NCI-H2196 treated with DMSO at 0.1 percent for 48 hours (cell line): ENCODE measurements around the gene PTPN14.

Experiments used
- DNase-seq: peaks from one replicate; lab custom pipeline; 2025; ENCODE audit not compliant: unreplicated experiment; lab: John Stamatoyannopoulos, UW

Gene PTPN14

DNA sequence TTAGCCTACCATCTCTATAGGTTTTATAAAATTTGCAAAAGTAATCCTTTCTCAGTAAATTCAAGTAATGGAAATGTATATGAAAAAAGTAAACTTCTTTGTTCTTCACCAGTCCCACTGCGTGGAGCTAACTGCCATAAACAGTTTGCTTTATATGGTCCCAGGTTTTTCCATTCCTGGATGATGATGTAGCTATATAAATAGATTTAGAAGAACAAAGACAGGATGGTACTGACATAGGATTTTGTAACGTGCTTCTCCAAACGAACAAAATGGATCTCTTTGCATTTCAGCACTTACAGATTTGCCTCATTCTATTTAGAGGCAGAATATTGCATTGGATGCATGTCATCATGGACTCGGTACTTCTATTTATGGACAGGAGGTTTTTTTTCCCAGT is 213.2 kb downstream of the PTPN14 start:
- no peak for DNase-seq

GRCh38 chr1:214337511-214337910 is 213.9 kb downstream of the PTPN14 start:
- no peak for DNase-seq

GRCh38 chr1:214337015-214337414 is 214.4 kb downstream of the PTPN14 start:
- DNase-seq, result no peak

DNA sequence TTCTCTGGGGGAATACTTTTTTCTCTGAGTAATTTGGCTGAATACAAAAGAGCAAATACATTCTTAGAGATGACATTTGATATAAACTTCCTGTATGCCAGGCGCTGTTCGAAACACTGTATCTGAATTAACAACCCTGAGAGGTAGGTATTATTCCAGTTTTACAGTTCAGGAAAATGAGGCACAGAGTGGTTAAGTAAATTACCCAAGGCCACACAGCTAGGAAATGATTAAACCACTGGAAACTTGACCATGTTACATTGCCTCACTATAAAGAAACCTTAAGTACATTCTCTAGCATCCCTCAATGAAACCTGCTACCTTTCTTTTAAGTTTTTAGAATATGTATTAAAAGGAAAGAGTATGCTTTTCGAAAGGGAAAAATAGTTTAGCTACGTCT is 215.8 kb downstream of the PTPN14 start:
- no peak for DNase-seq

DNA sequence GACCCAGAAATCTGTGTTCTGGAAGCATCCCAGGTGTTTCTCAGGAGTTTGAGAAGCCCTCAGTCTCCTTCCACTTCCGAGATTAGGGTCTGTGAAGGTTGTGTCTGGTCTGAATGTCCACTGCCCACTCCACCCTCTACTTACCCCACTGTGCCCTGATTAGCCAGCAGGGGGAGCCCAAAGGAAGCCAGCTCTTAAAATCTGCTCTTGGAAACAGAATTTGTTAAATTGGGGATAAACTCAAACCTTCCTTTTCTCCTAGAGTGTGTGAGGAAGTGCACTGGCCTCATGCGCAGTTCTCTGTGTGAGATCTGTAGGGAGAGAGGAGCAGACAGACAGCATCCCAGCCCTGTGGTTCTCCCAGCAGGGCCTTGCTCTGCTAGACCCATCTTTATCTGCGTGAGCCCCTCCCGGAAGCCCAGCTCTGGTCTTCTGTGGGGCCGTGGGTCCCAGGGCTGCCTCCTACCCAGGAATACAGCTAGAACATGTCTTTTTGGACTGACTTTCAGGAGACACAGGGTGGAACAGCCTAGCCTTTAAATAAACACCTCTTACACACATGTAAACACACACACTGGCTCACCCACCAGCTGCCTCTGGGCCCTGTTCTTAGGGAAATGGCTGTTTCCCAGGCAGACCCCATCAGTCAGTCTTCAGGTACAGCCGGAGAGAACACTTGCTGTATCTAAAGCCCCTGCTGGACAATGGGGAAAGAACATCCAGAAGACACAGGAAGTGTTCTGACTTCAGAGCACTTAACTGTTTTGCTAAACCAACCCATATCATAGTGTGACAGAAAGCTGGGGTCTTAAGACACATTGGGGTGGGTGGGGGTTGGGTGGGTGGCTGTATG is 218.2 kb downstream of the PTPN14 start:
- DNase-seq, result no peak

GRCh38 chr1:214331827-214332423 is 219.5 kb downstream of the PTPN14 start:
- no peak for DNase-seq

- no peak for DNase-seq
Observed at GRCh38 chr1:214331180-214331579, 220.2 kb downstream of the PTPN14 start.

GRCh38 chr1:214330715-214331114 is 220.7 kb downstream of the PTPN14 start:
- DNase-seq, result no peak

GRCh38 chr1:214330222-214330621 is 221.2 kb downstream of the PTPN14 start:
- no peak for DNase-seq

GRCh38 chr1:214329470-214330220 is 221.8 kb downstream of the PTPN14 start:
- no peak for DNase-seq

- peak; percentile 77 for DNase-seq
Observed at GRCh38 chr1:214328770-214329469, 222.5 kb downstream of the PTPN14 start.

DNA sequence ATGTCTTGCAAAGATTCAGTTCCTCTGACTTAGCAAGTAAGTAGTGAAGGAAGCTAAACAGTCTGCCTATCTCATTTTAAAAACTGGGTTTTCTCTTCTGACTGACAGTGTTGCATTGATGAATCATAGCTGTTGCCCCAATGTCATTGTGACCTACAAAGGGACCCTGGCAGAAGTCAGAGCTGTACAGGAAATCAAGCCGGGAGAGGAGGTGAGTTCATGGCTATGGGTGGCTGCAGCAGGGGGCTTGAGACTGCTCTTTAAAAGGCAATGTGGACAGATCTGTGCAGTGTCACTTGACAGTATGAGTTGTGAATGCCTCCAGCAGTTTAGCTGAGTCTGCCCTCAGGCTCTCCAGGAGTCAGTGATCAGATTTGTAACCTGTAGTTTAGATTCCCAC is 223.9 kb downstream of the PTPN14 start:
- DNase-seq, result no peak

DNA sequence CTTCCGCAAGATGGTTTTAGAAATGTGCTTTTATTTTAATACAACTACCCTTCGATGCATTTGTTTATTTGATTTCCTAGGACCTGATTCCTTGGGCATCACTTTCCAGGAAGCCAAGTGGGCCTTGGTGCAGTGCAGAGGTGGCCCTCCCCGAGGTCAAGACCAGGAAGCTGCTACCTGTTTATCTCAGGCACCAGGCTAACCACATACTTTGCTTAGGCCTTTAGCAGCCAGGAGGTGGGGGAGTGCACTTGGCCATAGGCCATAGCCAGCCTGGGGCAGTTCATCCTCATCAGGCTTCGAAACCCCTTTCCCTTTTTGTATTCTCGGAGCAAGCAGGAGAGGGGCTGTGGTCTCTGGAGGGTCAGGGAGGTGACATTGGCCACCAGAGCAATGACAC is 225.0 kb downstream of the PTPN14 start:
- DNase-seq, result no peak

DNA sequence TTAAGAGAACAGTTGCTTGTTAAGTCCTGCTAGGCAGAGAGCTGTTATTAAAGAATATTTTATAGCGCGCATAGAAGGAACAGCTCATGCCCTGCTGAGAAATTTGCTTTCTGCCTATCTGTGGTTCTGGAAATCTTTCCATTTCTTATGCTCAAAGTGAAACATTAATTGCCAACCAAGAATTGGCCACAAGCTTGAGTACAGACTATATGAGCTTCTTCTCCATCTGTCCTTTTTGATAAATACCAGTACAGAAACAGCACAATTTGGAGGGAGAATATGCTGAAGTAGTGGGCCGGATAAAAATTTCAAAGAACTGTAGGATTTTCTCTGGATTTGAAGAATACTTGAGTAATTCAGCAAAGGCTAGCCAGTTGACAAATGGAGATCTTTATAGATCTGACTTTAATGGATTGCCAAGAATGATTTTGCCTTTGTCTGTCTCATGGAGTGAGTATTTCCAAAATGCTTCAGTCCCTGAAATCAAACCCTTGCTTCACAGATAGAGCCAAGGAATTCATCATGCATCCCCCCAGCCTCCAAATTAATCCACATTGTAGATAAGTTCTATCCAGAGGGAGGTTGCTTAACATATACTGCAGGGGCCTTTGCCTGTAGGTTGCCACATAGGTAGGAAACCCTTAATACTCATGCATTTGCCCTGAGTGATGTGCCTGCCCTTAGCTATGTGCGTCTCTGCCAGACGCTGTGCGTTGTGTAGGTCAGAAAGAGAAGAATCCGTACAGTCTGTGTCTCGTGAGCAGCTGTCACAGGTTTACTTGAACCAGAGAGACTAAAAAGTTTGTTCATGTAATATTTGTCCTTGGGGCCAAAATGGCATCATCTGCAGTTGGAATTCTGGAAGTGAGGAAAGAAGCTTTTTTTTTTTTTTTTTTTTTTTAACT is 226.3 kb downstream of the PTPN14 start:
- no peak for DNase-seq

- no peak for DNase-seq
Observed at GRCh38 chr1:214321705-214322453, 229.5 kb downstream of the PTPN14 start.

DNA sequence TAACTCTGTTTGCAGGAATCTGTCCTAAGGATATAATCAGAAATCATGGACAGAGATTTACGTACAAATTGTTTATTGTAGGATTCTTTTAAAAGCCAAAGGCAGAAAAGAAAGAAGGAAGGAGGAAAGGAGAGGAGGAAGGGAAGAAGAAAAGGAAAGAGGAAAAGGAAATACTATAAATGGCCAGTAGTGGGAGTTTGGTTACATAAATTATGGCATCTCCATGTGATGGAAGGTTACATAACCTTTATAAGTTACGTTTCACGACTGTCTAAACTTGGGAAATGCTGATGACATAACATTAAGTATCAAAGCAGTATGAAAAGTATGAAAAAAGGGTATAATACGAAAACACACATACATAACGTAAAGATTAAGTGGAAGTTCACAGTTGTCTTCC is 231.5 kb downstream of the PTPN14 start:
- DNase-seq, result no peak

GRCh38 chr1:214318956-214319736 is 232.3 kb downstream of the PTPN14 start:
- no peak for DNase-seq

DNA sequence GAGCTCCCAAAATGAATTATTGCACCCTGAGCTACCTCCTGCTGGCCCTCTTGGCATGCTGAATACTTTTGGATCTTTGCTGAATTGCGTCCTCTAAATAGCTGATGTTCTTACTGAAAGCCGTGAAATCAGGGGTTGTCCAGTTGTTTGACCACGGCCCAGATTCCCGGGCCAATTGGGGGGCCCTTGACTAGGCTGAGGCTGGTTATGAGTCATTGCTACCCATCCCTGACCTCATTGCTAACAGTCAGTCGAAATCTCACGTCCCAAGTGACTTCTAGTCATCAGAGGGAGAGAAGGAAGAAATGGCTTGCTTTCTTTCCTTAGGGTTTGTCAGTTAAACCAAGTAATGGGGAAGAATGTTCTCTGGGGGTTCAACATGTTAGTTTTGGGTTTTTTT is 233.0 kb downstream of the PTPN14 start:
- no peak for DNase-seq

GRCh38 chr1:214317734-214318133 is 233.7 kb downstream of the PTPN14 start:
- no peak for DNase-seq
